Right lobe of liver (tissue), 4 donors: ENCODE results near the gene PLA2G3.

ENCODE experiments used
- CTCF ChIP-seq, 4 donors: fragments of 200-600 bp in 3 of 4; fragments of 450-650 bp in 1 of 4; IDR thresholded peaks; one replicate each; pipeline versions ENCODE4 v1.5.1 to v1.8.0; 2016 to 2022; ENCODE audit warnings: antibody characterized with exemption in 4 of 4, mild to moderate bottlenecking in 2 of 4
- POLR2A ChIP-seq: fragments of 450-650 bp; IDR thresholded peaks from one replicate; pipeline ENCODE4 v1.6.1; 2017; ENCODE audit warnings: antibody characterized with exemption, mild to moderate bottlenecking
- donor health status: DM: no; HTN: no; CAD: no.
- donor health status: DM: no; HTN: no; CAD: no.
- donor health status: DM: no; HTN: yes; CAD: no.

DNA sequence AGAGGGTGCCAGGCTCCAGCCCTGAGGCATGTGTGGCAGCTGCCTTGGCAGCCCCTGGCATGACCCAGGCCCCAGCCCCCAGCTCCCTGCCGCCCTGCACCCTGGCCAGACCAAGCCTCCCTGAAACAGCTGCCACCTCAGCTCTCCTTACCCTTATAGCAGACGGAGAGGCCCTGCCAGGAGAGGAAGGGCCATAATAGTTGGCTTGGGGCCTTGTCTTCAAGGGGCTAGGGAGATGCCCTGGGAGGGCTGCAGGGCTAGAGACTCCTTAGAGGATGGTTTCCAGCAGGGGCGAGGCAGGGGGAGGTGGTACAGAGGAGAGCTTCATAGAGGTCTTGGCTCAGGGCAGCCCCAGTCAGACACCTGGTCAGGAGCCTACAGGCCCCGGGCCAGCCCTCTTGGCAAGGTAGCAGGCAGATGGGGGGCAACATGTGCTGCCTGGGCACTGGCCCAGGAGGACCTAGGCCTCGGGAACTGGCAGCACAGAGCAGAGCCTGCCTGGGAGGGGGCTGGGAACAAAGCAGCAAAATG, 46.2 kb downstream of the PLA2G3 start:
- TF ChIP-seq CTCF (IDR thresholded peaks at IDR 0.05): no peak
- no peak for TF ChIP-seq POLR2A
